ENCODE measurements around the gene CDR2L. TPM values are rescaled to one million over a fixed set of nuclear protein-coding genes. Genes with fewer than 3 reads are reported as not detected.
A peak's percentile ranks its signal among the peaks of the same experiment; 100 is the strongest.

CDR2L gene
- polyA plus RNA-seq, 2 of the 4 experiments (the other 2 are of a cell fraction), result 18.5 to 34.0 TPM

DNA sequence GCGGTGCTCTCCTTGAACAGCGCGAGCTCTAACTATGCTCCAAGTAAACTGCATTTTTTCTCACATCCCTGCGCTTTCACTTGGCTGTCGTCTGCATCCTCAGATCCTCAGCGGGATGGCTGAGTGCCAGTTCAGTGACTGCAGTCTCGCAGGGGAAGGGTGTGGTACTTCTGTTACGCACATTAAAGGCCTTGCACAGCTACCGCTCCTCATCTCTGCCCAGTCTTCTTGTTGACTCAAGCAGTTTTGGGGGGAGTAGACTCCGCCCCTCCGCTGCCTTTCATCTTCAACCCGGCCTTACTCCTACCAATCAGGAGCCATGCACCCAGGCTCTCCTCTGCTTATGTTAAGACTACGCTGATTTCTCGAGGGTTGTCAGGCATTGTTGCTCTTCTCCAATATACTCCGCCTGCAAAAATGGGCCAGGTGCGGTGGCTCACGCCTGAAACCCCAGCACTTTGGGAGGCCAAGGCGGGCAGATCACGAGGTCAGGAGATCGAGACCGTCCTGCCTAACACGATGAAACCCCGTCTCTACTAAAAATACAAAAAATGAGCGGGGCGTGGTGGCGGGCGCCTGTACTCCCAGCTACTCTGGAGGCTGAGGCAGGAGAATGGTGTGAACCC, 49.3 kb downstream of the CDR2L start:
- ChIA-PET POLR2A (interaction anchor here (0.7 to 3.2 kb wide), 4 partner anchors 11 to 132 kb away, joined by 5 to 46 read pairs (median 11); partner anchors contain the start of genes ATP5PD, KCTD2, MRPL58 and SLC16A5), CTCF (interaction anchor here (1.0 to 4.5 kb wide), 8 partner anchors 11 to 165 kb away, joined by 3 to 35 read pairs (median 9); partner anchors contain the start of genes ATP5PD, KCTD2 and NT5C)
- Histone ChIP-seq H3K4me1 (peaks cover 30% of the 10 kb centered on the region), H3K4me2 (peak overlapping the region; percentile 69), H3K4me3 (0 out of 3 replicates have a peak overlapping the region, but pooled peaks have one; percentile 9), H3K27ac (peak overlapping the region; percentile 67 to 82), H3K9me3 (no peaks in the 10 kb centered on the region)
- peak; percentile 93 to 97 for DNase-seq (ENCODE audit: low read depth in 1 of 2, low spot score in 1 of 2)
- TF ChIP-seq, protein P1, sequence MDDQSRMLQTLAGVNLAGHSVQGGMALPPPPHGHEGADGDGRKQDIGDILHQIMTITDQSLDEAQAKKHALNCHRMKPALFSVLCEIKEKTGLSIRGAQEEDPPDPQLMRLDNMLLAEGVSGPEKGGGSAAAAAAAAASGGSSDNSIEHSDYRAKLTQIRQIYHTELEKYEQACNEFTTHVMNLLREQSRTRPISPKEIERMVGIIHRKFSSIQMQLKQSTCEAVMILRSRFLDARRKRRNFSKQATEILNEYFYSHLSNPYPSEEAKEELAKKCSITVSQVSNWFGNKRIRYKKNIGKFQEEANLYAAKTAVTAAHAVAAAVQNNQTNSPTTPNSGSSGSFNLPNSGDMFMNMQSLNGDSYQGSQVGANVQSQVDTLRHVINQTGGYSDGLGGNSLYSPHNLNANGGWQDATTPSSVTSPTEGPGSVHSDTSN (IDR thresholded peaks at IDR 0.05), result peak; percentile 22; the same call in 1 of the 2 replicates
- TF ChIP-seq MAFK (IDR thresholded peaks at IDR 0.05; ENCODE audit: partially characterized antibody), result peak; percentile 80
- TF ChIP-seq NFE2L2 (conservative IDR thresholded peaks at IDR 0.05; ENCODE audit: low read length), result no peak
- no peak for TF ChIP-seq KDM1A (IDR thresholded peaks at IDR 0.05; ENCODE audit: low read depth)
- TF ChIP-seq, protein P2, sequence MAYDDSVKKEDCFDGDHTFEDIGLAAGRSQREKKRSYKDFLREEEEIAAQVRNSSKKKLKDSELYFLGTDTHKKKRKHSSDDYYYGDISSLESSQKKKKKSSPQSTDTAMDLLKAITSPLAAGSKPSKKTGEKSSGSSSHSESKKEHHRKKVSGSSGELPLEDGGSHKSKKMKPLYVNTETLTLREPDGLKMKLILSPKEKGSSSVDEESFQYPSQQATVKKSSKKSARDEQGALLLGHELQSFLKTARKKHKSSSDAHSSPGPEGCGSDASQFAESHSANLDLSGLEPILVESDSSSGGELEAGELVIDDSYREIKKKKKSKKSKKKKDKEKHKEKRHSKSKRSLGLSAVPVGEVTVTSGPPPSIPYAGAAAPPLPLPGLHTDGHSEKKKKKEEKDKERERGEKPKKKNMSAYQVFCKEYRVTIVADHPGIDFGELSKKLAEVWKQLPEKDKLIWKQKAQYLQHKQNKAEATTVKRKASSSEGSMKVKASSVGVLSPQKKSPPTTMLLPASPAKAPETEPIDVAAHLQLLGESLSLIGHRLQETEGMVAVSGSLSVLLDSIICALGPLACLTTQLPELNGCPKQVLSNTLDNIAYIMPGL (CRISPR knock-in tag; IDR thresholded peaks at IDR 0.05; ENCODE audit: borderline replicate concordance), result no peak
- TF ChIP-seq, protein P3, sequence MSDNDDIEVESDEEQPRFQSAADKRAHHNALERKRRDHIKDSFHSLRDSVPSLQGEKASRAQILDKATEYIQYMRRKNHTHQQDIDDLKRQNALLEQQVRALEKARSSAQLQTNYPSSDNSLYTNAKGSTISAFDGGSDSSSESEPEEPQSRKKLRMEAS (IDR thresholded peaks at IDR 0.05), result peak; percentile 59
- no peak for TF ChIP-seq HDAC2 (IDR thresholded peaks at IDR 0.05)
- no peak for TF ChIP-seq FOSL2 (IDR thresholded peaks at IDR 0.05)
- peak; percentile 9; the same call in 1 of the 2 replicates for TF ChIP-seq FOSL2 (CRISPR knock-in tag; IDR thresholded peaks at IDR 0.05)
- TF ChIP-seq RARB (CRISPR knock-in tag; IDR thresholded peaks at IDR 0.05), result no peak
- TF ChIP-seq RFX5 (IDR thresholded peaks at IDR 0.05), result 0 out of 2 replicates have a peak, but pooled peaks have one; percentile 22
- 34% methylated on average over 27 of the region's 27 CpGs for WGBS (ENCODE audit: missing lambda C conversion rate)
- no peak for FAIRE-seq
- ATAC-seq, result peak; percentile 8 to 17; a peak in 4 of 6 replicates

DNA sequence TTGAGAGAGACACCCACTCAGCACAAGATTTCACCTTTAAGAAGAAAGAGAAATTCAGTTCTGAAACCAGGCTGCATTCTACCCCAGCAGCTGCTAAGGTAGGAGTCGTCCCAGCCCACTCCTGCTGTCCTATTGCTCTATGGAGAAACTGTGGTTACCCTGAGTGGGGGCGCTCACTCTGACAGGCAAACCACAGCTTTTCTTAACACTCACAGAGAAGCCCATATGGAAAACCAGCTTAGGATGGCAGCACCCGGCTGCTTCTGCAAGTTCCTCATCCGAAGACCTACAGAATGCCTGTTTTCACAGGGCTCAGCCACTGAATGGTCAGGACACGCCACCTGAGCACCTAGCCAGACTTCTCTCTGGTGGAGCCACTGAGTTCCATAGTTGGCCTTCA, 51.8 kb downstream of the CDR2L start:
- peaks cover 21% of the 10 kb centered on the region for H3K4me1 ChIP-seq
- DNase-seq (ENCODE audit: low read depth in 1 of 2, low spot score in 1 of 2) (no peak), ATAC-seq (no peak), FAIRE-seq (no peak)
- H3K4me3 ChIP-seq, result no peak overlapping the region
- H3K9me3 ChIP-seq, result no peaks in the 10 kb centered on the region
- no peak overlapping the region for H3K27ac ChIP-seq
- WGBS (ENCODE audit: missing lambda C conversion rate), result 88% methylated on average over 5 of the region's 5 CpGs
- no peak for TF ChIP-seq NFE2L2 (conservative IDR thresholded peaks at IDR 0.05; ENCODE audit: low read length)
- TF ChIP-seq, protein P4, sequence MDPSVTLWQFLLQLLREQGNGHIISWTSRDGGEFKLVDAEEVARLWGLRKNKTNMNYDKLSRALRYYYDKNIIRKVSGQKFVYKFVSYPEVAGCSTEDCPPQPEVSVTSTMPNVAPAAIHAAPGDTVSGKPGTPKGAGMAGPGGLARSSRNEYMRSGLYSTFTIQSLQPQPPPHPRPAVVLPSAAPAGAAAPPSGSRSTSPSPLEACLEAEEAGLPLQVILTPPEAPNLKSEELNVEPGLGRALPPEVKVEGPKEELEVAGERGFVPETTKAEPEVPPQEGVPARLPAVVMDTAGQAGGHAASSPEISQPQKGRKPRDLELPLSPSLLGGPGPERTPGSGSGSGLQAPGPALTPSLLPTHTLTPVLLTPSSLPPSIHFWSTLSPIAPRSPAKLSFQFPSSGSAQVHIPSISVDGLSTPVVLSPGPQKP (IDR thresholded peaks at IDR 0.05; ENCODE audit: low read depth, low read length), result no peak
- TF ChIP-seq FOSL2 (IDR thresholded peaks at IDR 0.05), result no peak
- no peak for TF ChIP-seq FOSL2 (CRISPR knock-in tag; IDR thresholded peaks at IDR 0.05)
- no peak for TF ChIP-seq JUN (IDR thresholded peaks at IDR 0.05)
- no peak for TF ChIP-seq RCOR1 (IDR thresholded peaks at IDR 0.05; ENCODE audit: low read depth, low read length)
- no peak for TF ChIP-seq MYC (IDR thresholded peaks at IDR 0.05; ENCODE audit: borderline replicate concordance, low read length)
- no peak for TF ChIP-seq KDM1A (IDR thresholded peaks at IDR 0.05; ENCODE audit: low read depth)
- TF ChIP-seq, protein P2 (CRISPR knock-in tag; IDR thresholded peaks at IDR 0.05; ENCODE audit: borderline replicate concordance), result no peak
- no peak for TF ChIP-seq ZSCAN20 (CRISPR knock-in tag; IDR thresholded peaks at IDR 0.05)
- no peak for TF ChIP-seq HOXB5 (CRISPR knock-in tag; IDR thresholded peaks at IDR 0.05)
- no peak for TF ChIP-seq HOXA7 (CRISPR knock-in tag; IDR thresholded peaks at IDR 0.05)
- TF ChIP-seq MAFK (IDR thresholded peaks at IDR 0.05; ENCODE audit: partially characterized antibody), result no peak
- no peak for TF ChIP-seq ZFP36 (IDR thresholded peaks at IDR 0.05; ENCODE audit: borderline replicate concordance, partially characterized antibody)
- TF ChIP-seq RARB (CRISPR knock-in tag; IDR thresholded peaks at IDR 0.05), result no peak
- no peak for TF ChIP-seq EHMT2 (IDR thresholded peaks at IDR 0.05; ENCODE audit: low read depth)
- TF ChIP-seq GATA3 (IDR thresholded peaks at IDR 0.05; ENCODE audit: borderline replicate concordance), result no peak
- TF ChIP-seq SMC3 (IDR thresholded peaks at IDR 0.05), result no peak
- TF ChIP-seq CBX8 (IDR thresholded peaks at IDR 0.05), result no peak
- ChIA-PET POLR2A (interaction anchor here (1.2 kb wide), 1 partner anchor 48 kb away, joined by 3 read pairs; no protein-coding TSS in a partner anchor), CTCF (interaction anchor here (0.9 to 5.4 kb wide), 11 partner anchors 10 to 164 kb away, joined by 3 to 27 read pairs (median 4); partner anchors contain the start of gene OTOP2)
- no peak overlapping the region for H3K4me2 ChIP-seq

All from A549 (cell line).